Endothelial cell (in vitro differentiated cells): ENCODE data around the gene GRSF1. TPM values are rescaled to one million over a fixed set of nuclear protein-coding genes. Genes with fewer than 3 reads are reported as not detected.

Experiments used
- DNase-seq: peaks from one replicate; pipeline ENCODE4 v3.0.0; 2021; ENCODE audit warnings: low spot score
- H3K27ac Mint-ChIP-seq: one replicate; pipeline ENCODE4 v1.8.0; 2021; ENCODE audit warnings: mixed read lengths, inconsistent platforms; ENCODE audit not compliant: unreplicated experiment
- H3K27me3 Mint-ChIP-seq: one replicate; pipeline ENCODE4 v1.8.0; 2021; ENCODE audit warnings: mild to moderate bottlenecking, moderate library complexity, mixed read lengths, inconsistent platforms; ENCODE audit not compliant: unreplicated experiment
- H3K36me3 Mint-ChIP-seq: one replicate; pipeline ENCODE4 v1.8.0; 2021; ENCODE audit warnings: mild to moderate bottlenecking, low read depth, mixed read lengths, inconsistent platforms; ENCODE audit not compliant: unreplicated experiment
- H3K4me1 Mint-ChIP-seq: one replicate; pipeline ENCODE4 v1.8.0; 2021; ENCODE audit warnings: mild to moderate bottlenecking, mixed read lengths, inconsistent platforms; ENCODE audit not compliant: unreplicated experiment
- H3K4me3 Mint-ChIP-seq: one replicate; pipeline ENCODE4 v1.8.0; 2021; ENCODE audit warnings: mild to moderate bottlenecking, mixed read lengths, inconsistent platforms; ENCODE audit not compliant: unreplicated experiment
- H3K9me3 Mint-ChIP-seq: one replicate; pipeline ENCODE4 v1.8.0; 2021; ENCODE audit warnings: mixed read lengths, inconsistent platforms; ENCODE audit not compliant: unreplicated experiment
- CTCF ChIP-seq: fragments of 200-600 bp; sonication (generic); IDR thresholded peaks from one replicate; pipeline ENCODE4 v1.5.0; 2021; ENCODE audit warnings: antibody characterized with exemption; ENCODE audit not compliant: unreplicated experiment
- total RNA-seq: library from RNA; stranded (reverse); fragmentation: NEBNext Ultra II Directional; extraction: Animal tissue kit (Norgen Biotek cat#: 25700); gene quantifications from one replicate; pipeline ENCODE4 v1.2.1, GENCODE V29; 2021; ENCODE audit not compliant: unreplicated experiment

The GRSF1 gene
- total RNA-seq, 1 donor from 2014 or later: 69.5 TPM

DNA sequence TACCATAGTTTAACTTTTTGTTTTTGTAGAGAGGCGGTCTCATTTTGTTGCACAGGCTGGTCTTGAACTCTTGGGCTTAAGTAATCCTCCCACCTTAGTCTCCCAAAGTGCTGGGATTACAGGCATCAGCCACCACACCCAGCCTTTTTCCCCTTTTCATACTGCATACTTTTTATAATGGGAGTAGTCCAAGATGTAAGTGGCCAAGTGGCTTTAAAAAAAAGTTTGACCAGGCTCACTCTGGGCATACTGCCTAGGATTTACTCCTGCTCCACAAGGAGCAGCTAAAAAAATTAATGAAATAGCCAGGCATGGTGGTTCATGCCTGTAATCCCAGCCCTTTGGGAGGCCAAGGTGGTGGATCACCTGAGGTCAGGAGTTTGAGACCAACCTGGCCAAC, 6.0 kb downstream of the GRSF1 start:
- DNase-seq: no peak
- peaks cover 33% of the 10 kb centered on the region for H3K36me3 Mint-ChIP-seq
- peaks cover 5% of the 10 kb centered on the region for H3K27me3 Mint-ChIP-seq
- H3K27ac Mint-ChIP-seq: no peak overlapping the region
- no peak for TF ChIP-seq CTCF
- H3K9me3 Mint-ChIP-seq: no peaks in the 10 kb centered on the region
- H3K4me3 Mint-ChIP-seq: no peak overlapping the region
- H3K4me1 Mint-ChIP-seq: peaks cover 12% of the 10 kb centered on the region

DNA sequence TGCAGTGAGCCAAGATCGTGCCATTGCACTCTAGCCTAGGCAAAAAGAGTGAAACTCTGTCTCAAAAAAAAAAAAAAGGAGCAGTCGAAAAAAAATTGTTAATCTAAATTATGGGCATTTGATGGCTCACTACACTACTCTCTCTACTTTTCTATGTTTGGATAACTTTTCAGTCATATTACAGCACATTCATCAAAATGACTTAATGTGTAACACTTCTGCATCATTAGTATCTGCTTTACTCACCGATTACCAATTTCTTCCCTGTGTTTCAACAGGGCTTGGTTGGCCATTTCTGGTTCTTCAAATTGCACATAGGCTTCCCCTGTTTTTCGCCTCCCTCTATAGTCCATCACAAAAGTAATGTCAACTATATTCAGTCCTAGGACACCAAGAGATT, 8.4 kb downstream of the GRSF1 start:
- Mint-ChIP-seq H3K27me3 (no peaks in the 10 kb centered on the region), H3K27ac (no peak overlapping the region), H3K4me1 (peaks cover 2% of the 10 kb centered on the region), H3K4me3 (peak overlapping the region; percentile 39), H3K36me3 (peaks cover 31% of the 10 kb centered on the region), H3K9me3 (no peaks in the 10 kb centered on the region)
- no peak for DNase-seq
- no peak for TF ChIP-seq CTCF

DNA sequence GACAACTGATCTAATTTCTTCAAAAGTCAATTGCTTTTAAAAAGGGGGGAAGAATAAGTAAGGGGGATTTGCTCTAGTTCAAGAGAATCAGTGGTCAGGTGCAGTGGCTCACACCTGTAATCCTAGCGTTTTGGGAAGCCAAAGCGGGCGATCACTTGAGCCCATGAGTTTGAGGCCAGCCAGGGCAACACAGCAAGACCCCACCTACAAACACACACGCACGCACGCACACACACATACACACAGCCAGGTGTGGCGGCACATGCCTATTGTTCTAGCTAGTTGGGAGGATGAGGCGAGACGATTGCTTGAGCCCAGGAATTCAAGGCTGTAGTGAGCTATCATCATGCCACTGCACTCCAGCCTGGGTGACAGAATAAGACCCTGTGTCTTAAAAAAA, 9.6 kb downstream of the GRSF1 start:
- no peaks in the 10 kb centered on the region for H3K9me3 Mint-ChIP-seq
- no peak for DNase-seq
- no peak for TF ChIP-seq CTCF
- no peaks in the 10 kb centered on the region for H3K27me3 Mint-ChIP-seq
- peaks cover 38% of the 10 kb centered on the region for H3K36me3 Mint-ChIP-seq
- H3K4me1 Mint-ChIP-seq: no peaks in the 10 kb centered on the region
- no peak overlapping the region for H3K27ac Mint-ChIP-seq
- H3K4me3 Mint-ChIP-seq: peak overlapping the region; percentile 65

DNA sequence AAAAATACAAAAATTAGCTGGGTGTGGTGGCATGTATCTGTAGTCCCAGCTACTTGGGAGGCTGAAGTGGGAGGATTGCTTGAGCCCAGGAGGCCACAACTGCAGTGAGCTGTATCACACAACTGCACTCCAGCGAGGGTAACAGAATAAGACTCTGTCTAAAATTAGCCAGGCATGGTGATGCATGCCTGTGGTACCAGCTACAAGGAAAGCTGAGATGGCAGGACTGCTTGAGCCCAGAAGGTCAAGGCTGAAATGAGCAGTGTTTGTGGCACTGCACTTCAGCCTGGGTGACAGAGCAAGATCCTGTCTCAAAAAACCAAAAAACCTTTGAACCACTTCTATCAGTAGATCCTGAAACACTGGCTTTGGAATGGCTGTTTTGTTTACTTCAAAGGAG, 10.2 kb downstream of the GRSF1 start:
- Mint-ChIP-seq H3K4me1 (no peaks in the 10 kb centered on the region), H3K27me3 (no peaks in the 10 kb centered on the region), H3K9me3 (no peaks in the 10 kb centered on the region), H3K36me3 (peaks cover 35% of the 10 kb centered on the region), H3K27ac (no peak overlapping the region), H3K4me3 (no peak overlapping the region)
- no peak for DNase-seq
- TF ChIP-seq CTCF: no peak

DNA sequence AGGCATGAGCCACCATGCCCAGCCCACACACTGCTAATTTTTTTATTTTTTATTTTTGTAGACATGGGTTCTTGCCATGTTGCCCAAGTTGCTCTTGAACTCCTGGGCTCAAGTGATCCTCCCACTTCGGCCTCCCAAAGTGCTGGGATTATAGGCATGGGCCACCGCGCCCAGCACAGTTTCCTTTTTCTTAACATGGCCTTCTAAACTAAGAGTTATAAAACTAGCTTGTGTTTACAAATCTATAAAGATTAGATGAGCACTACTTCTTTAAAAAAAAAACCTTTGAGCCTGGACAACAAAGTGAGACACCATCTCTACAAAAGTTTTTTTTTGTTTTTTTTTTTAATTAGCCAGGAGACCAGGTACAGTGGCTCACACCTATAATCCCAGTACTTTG, 10.7 kb downstream of the GRSF1 start:
- H3K4me3 Mint-ChIP-seq: no peak overlapping the region
- H3K27me3 Mint-ChIP-seq: no peaks in the 10 kb centered on the region
- TF ChIP-seq CTCF: no peak
- DNase-seq: no peak
- H3K27ac Mint-ChIP-seq: no peak overlapping the region
- no peaks in the 10 kb centered on the region for H3K9me3 Mint-ChIP-seq
- no peaks in the 10 kb centered on the region for H3K4me1 Mint-ChIP-seq
- H3K36me3 Mint-ChIP-seq: peaks cover 35% of the 10 kb centered on the region
